Measurements from ENCODE around the gene WDR77. TPM values are rescaled to one million over a fixed set of nuclear protein-coding genes. Genes with fewer than 3 reads are reported as not detected.

Gene WDR77
- total RNA-seq, result 44.4 and 44.7 TPM in 2 replicates

- intact Hi-C loops (cut with micrococcal nuclease), result loop anchor here (1.0 to 5.0 kb wide), 5 partner anchors 28 to 309 kb away; partner anchors contain the start of genes CEPT1, DDX20 and DRAM2
Measured at GRCh38 chr1:111448918-111449702, at the start of gene WDR77, which contains the start of gene ATP5PB. TSS of gene WDR77 (minus strand) at chr1:111449256. CDS start at chr1:111449169, 87 bp downstream. TSS of gene ATP5PB (plus strand) at chr1:111449464. CDS start at chr1:111449542, 78 bp downstream.

- intact Hi-C loops (cut with micrococcal nuclease), result no loop called here
Measured at GRCh38 chr1:111497592-111497991, 48.5 kb upstream of the WDR77 start.

- intact Hi-C loops (cut with micrococcal nuclease), result no loop called here
Measured at GRCh38 chr1:111496398-111496797, 47.3 kb upstream of the WDR77 start.

GRCh38 chr1:111491070-111491469, 42.0 kb upstream of the WDR77 start:
- intact Hi-C loops (cut with micrococcal nuclease), result no loop called here

GRCh38 chr1:111490220-111490619, 41.2 kb upstream of the WDR77 start:
- intact Hi-C loops (cut with micrococcal nuclease), result no loop called here

- intact Hi-C loops (cut with micrococcal nuclease), result no loop called here
Measured at GRCh38 chr1:111489604-111490003, 40.5 kb upstream of the WDR77 start.

- intact Hi-C loops (cut with micrococcal nuclease), result no loop called here
Measured at GRCh38 chr1:111488669-111489068, 39.6 kb upstream of the WDR77 start.

GRCh38 chr1:111487133-111487532, 38.1 kb upstream of the WDR77 start:
- intact Hi-C loops (cut with micrococcal nuclease), result no loop called here

GRCh38 chr1:111486431-111486830, 37.4 kb upstream of the WDR77 start:
- intact Hi-C loops (cut with micrococcal nuclease), result no loop called here

- intact Hi-C loops (cut with micrococcal nuclease), result no loop called here
Measured at GRCh38 chr1:111484391-111485026, 35.5 kb upstream of the WDR77 start.

- intact Hi-C loops (cut with micrococcal nuclease), result no loop called here
Measured at GRCh38 chr1:111483876-111484275, 34.8 kb upstream of the WDR77 start.

- intact Hi-C loops (cut with micrococcal nuclease), result no loop called here
Measured at GRCh38 chr1:111483166-111483565, 34.1 kb upstream of the WDR77 start.

- intact Hi-C loops (cut with micrococcal nuclease), result loop anchor here (1.0 kb wide), 1 partner anchor 175 kb away; no protein-coding TSS in a partner anchor
Measured at GRCh38 chr1:111481387-111482221, 32.5 kb upstream of the WDR77 start.

- intact Hi-C loops (cut with micrococcal nuclease), result loop anchor here (1.0 kb wide), 1 partner anchor 176 kb away; no protein-coding TSS in a partner anchor
Measured at GRCh38 chr1:111480674-111481073, 31.6 kb upstream of the WDR77 start.

- intact Hi-C loops (cut with micrococcal nuclease), result loop anchor here (1.0 to 10.0 kb wide), 5 partner anchors 28 to 602 kb away; partner anchors contain the start of genes ATP5PB, CD53, CHI3L2 and DDX20
Measured at GRCh38 chr1:111476761-111477309, 27.8 kb upstream of the WDR77 start.

GRCh38 chr1:111476214-111476613, 27.2 kb upstream of the WDR77 start:
- intact Hi-C loops (cut with micrococcal nuclease), result loop anchor here (1.0 to 10.0 kb wide), 3 partner anchors 251 to 601 kb away; partner anchors contain the start of genes CD53, CHI3L2 and DDX20

GRCh38 chr1:111475701-111476100, 26.6 kb upstream of the WDR77 start:
- intact Hi-C loops (cut with micrococcal nuclease), result loop anchor here (1.0 to 10.0 kb wide), 3 partner anchors 251 to 601 kb away; partner anchors contain the start of genes CD53, CHI3L2 and DDX20

- intact Hi-C loops (cut with micrococcal nuclease), result loop anchor here (10.0 kb wide), 2 partner anchors 250 to 600 kb away; partner anchors contain the start of genes CD53 and CHI3L2
Measured at GRCh38 chr1:111474521-111474920, 25.5 kb upstream of the WDR77 start.

- intact Hi-C loops (cut with micrococcal nuclease), result loop anchor here (10.0 kb wide), 2 partner anchors 249 to 599 kb away; partner anchors contain the start of genes CD53 and CHI3L2
Measured at GRCh38 chr1:111474106-111474505, 25.1 kb upstream of the WDR77 start.

- intact Hi-C loops (cut with micrococcal nuclease), result loop anchor here (10.0 kb wide), 2 partner anchors 247 to 597 kb away; partner anchors contain the start of genes CD53 and CHI3L2
Measured at GRCh38 chr1:111471538-111471937, 22.5 kb upstream of the WDR77 start.

Measured in T-helper 2 cell treated with Interferon-gamma antibody and Interleukin-4, amounts not matched to agents 100 ng/mL and 5 ng/mL, for 36 hours (primary cell).